Measurements from ENCODE around the gene DBET.
"Not testable (repeated sequence)": the region's sequence is repeated elsewhere in the genome, so short reads cannot be mapped to it uniquely, and the experiment has no call there.

GRCh38 chr4:190037704-190038388 is 26.5 kb upstream of the DBET start:
- not testable (repeated sequence) for TF ChIP-seq YY1 (IDR thresholded peaks at IDR 0.05; ENCODE audit: insufficient read depth, insufficient read length); ZNF274 (IDR thresholded peaks at IDR 0.05; ENCODE audit: low read depth, low read length); SUZ12 (IDR thresholded peaks at IDR 0.05; ENCODE audit: extremely low read depth, insufficient read depth, insufficient read length)

Data from NT2/D1 (cell line).